ENCODE data around the gene TEAD1.
A peak's percentile ranks its signal among the peaks of the same experiment; 100 is the strongest.

The TEAD1 gene

GRCh38 chr11:12631651-12632050 lies 42.6 kb upstream of the TEAD1 start:
- no peak overlapping the region for H3K4me3 ChIP-seq (replicated peaks in 1 of 2; ENCODE audit: low read depth in 2 of 2, low read length in 2 of 2)
- no peak for DNase-seq (ENCODE audit: low read depth in 2 of 2)
- TF ChIP-seq, protein P1, sequence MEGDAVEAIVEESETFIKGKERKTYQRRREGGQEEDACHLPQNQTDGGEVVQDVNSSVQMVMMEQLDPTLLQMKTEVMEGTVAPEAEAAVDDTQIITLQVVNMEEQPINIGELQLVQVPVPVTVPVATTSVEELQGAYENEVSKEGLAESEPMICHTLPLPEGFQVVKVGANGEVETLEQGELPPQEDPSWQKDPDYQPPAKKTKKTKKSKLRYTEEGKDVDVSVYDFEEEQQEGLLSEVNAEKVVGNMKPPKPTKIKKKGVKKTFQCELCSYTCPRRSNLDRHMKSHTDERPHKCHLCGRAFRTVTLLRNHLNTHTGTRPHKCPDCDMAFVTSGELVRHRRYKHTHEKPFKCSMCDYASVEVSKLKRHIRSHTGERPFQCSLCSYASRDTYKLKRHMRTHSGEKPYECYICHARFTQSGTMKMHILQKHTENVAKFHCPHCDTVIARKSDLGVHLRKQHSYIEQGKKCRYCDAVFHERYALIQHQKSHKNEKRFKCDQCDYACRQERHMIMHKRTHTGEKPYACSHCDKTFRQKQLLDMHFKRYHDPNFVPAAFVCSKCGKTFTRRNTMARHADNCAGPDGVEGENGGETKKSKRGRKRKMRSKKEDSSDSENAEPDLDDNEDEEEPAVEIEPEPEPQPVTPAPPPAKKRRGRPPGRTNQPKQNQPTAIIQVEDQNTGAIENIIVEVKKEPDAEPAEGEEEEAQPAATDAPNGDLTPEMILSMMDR (IDR thresholded peaks at IDR 0.05; ENCODE audit: low read depth, low read length): no peak

- TF ChIP-seq, protein P1 (IDR thresholded peaks at IDR 0.05; ENCODE audit: low read depth, low read length): no peak
- H3K4me3 ChIP-seq (replicated peaks in 1 of 2; ENCODE audit: low read depth in 2 of 2, low read length in 2 of 2): no peak overlapping the region
- no peak for DNase-seq (ENCODE audit: low read depth in 2 of 2)
These were observed 39.9 kb upstream of the TEAD1 start for GRCh38 chr11:12634329-12634728.

- DNase-seq (ENCODE audit: low read depth in 2 of 2): no peak
- H3K4me3 ChIP-seq (replicated peaks in 1 of 2; ENCODE audit: low read depth in 2 of 2, low read length in 2 of 2): no peak overlapping the region
- TF ChIP-seq, protein P1 (IDR thresholded peaks at IDR 0.05; ENCODE audit: low read depth, low read length): no peak
These were observed 37.3 kb upstream of the TEAD1 start for GRCh38 chr11:12636871-12637410.

- H3K4me3 ChIP-seq (replicated peaks in 1 of 2; ENCODE audit: low read depth in 2 of 2, low read length in 2 of 2): no peak overlapping the region
- TF ChIP-seq, protein P1 (IDR thresholded peaks at IDR 0.05; ENCODE audit: low read depth, low read length): no peak
- DNase-seq (ENCODE audit: low read depth in 2 of 2): no peak
These were observed 34.8 kb upstream of the TEAD1 start for GRCh38 chr11:12639388-12639787.

GRCh38 chr11:12640355-12640754 lies 33.9 kb upstream of the TEAD1 start:
- peak in 1 of 2 donors; percentile 21 for DNase-seq (ENCODE audit: low read depth in 2 of 2)
- no peak overlapping the region for H3K4me3 ChIP-seq (replicated peaks in 1 of 2; ENCODE audit: low read depth in 2 of 2, low read length in 2 of 2)
- TF ChIP-seq, protein P1 (IDR thresholded peaks at IDR 0.05; ENCODE audit: low read depth, low read length): no peak

GRCh38 chr11:12640926-12641849 lies 33.0 kb upstream of the TEAD1 start:
- TF ChIP-seq, protein P1 (IDR thresholded peaks at IDR 0.05; ENCODE audit: low read depth, low read length): no peak
- DNase-seq (ENCODE audit: low read depth in 2 of 2): no peak
- no peak overlapping the region for H3K4me3 ChIP-seq (replicated peaks in 1 of 2; ENCODE audit: low read depth in 2 of 2, low read length in 2 of 2)

All from cardiac fibroblast (primary cell).